GM19395 (cell line): ENCODE measurements around the gene SMIM11.
"Not testable (repeated sequence)": the region's sequence is repeated elsewhere in the genome, so short reads cannot be mapped to it uniquely, and the experiment has no call there.

Source experiments
- ATAC-seq: cut with Tn5 transposase; IDR thresholded peaks from one replicate; pipeline ENCODE4 v1.9.1; 2021; ENCODE audit warnings: mild to moderate bottlenecking, moderate library complexity; ENCODE audit not compliant: unreplicated experiment

SMIM11 gene

GRCh38 chr21:34354836-34355235, 20.5 kb upstream of the SMIM11 start:
- no peak for ATAC-seq

DNA sequence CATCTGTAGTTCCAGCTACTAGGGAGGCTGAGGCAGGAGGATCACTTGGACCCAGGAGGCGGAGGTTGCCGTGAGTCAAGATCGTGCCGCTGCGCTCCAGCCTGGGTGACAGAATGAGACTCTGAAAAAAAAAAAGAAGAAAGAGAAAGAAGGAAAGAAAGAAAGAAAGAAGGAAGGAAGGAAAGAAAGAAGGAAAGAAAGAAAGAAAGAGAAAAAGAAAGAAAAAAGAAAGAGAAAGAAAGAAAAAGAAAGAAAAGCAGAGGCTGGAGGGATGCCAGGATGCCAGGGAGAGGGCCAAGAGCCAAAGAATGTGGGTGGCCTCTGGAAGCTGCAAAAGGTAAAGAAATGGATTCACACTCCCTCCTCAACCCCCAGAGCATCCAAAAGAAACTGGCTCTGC, 19.7 kb upstream of the SMIM11 start:
- no peak for ATAC-seq

- ATAC-seq, result no peak
These were observed 17.4 kb upstream of the SMIM11 start for GRCh38 chr21:34357889-34358288.

- no peak for ATAC-seq
These were observed 16.4 kb upstream of the SMIM11 start for GRCh38 chr21:34358866-34359265.

- ATAC-seq, result no peak
These were observed 14.6 kb upstream of the SMIM11 start for GRCh38 chr21:34360488-34361241.

DNA sequence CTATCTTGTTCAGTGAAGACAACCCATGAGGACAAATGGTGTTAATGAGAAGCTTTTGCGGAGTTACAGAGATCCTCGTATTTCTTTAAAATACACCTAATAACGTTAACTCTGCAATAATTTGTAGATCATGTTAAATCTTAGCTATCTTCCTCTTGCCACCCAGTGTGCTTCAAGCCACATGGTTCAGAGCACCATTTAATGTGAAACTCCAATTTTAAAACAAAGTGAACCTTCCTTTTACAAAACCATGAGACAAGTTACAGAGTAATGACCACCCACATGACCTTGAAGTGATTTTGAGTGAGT, 13.2 kb upstream of the SMIM11 start:
- peak; percentile 27 for ATAC-seq

GRCh38 chr21:34362670-34363069, 12.6 kb upstream of the SMIM11 start:
- ATAC-seq, result no peak

DNA sequence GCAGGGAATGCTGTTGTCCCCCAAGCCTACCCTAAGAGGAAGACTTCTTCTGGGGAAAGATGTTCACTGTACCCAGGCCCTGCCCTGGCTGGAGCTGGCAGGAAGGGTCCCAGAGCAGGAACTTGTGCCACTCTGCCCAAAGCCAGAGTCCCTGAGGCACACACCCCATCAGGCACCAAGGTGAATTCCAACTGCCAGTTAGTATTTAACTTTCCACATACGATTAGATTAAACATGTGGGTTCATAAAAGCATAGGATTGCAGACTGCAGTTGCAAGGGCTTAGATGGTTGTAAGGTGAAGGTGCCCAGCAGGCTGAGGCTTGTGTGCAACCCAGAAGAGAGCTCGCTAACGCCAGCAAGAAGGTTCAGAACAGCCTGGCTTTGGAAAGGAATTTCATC, 11.6 kb upstream of the SMIM11 start, which contains the start of gene KCNE2:
Gene KCNE2, plus strand, starts transcription at position 274 of the 400 bp plus-strand sequence. CDS start 6,473 bp downstream, outside the sequence.
- ATAC-seq, result no peak

DNA sequence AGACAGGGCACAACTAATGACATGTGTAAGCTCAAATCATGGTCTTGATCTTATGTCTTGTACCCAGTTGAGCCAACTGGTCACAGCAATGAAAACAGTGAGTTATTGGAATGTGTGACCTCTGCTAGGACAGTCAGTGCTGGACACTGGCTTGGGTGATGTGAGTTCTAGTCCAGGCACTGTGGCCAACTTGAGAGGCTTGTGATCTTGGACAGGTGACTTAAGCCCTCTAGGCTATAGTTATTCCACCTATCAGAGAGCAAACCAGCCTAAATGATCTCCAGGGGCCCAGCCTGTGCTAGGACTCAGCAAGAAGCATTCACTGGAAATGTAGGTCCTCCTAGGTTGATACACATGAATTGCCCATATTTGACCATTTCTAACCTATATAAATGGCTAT, 10.4 kb upstream of the SMIM11 start:
- no peak for ATAC-seq

DNA sequence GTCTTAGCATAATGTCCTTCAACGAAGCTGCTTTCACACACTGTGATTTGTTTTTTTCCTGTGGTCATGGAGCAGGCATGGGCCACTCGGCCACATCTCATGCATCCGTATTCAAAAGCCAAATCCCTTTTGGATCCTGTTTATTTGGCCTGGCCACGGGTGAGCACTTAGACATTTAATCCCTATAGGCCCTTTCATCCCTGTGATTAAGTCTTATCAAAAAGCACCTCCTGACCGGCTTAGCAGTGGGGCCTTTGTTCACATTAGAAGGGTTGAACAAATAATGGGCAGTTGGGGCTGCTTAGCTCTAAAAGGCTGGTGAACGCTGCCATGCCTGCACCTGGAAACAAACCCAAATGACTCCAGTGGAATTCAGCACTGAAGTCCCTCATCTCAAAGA, 9.5 kb upstream of the SMIM11 start:
- ATAC-seq, result no peak

DNA sequence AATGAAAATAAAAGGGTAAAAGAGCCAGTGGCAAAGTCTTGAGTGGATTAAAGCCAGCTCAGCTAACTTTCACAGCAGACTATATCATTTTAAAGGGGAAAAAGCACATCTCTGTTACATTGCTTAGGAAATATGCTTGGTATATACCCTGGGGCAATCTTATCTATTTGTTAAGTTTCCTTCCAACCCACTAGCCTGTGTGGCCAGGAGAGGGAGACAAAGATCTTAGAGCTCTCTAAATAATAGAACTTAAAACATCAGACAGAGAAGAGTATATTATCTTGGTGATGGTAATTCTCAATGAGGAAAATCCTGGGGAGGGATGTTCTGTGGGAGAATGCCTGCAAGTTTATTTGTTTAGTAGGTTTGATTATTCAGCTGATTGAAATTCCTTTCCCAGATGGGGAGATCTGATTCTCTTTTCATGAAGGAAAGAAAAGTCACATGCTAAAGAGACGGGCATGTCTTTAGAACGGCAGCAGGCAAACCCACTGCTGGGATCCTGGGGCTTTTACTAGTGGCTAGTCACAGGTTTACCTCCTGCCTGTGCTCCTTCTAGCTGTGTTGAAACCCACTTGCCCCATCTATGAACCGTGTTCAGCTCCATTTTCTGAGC, 7.9 kb upstream of the SMIM11 start:
- ATAC-seq, result no peak

DNA sequence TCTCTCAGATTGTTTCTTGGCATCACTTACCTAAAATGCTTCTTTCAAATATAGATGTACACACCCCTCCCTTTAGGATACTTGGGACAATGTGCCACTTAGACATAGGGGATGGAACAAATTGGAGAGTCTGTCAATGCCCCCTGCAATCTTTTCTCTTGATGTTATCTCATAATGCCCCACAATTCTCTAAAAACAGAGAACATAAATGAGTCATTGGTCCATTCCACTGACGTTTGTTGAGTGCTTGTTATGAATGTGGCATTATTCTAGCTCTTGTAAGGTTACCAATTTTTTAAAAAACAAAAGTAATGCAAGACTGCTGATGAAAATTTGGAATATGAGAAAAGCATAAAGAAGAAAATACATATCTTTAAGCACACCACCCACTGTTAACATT, 5.6 kb upstream of the SMIM11 start:
- no peak for ATAC-seq

- no peak for ATAC-seq
These were observed 3.0 kb upstream of the SMIM11 start for GRCh38 chr21:34372321-34372720.

GRCh38 chr21:34374462-34374861, 845 bp upstream of the SMIM11 start:
- ATAC-seq, result not testable (repeated sequence)

DNA sequence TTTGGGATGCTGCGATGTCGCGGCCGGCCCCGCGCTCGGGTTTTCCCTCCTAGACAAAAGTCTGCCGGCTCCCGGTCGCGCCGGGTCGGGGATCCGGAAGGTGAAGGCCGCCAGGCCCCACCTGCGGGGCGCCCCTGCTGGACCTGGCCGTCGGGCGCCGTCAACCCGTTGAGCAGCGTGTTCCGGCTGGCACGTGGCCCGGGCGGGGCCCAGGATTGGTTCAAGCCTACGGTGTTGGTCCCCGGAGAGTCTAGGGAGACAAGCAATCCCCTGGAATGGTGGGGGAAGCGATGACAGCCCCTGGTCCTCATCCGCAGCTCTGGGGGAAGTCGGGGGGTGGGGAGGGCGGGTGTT, 289 bp downstream of the SMIM11 start:
- peak; percentile 79 for ATAC-seq

DNA sequence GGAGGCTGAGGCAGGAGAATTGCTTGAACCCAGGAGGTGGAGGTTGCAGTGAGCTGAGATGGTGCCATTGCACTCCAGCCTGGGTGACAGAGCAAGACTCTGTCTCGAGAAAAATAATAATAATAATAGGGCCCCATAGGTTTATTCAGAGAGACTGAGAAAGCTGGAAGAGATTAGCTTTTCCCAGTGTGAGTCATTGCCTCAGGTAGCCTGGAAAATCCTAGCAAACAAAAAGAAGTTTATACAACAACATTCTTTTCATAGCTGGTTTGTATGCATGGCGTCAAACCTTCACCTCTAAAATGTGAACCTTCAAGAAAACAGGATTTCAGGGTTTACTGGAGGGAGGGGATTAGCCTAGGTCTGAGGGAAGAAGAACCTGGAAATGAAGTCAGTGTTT, 7.8 kb downstream of the SMIM11 start:
- not testable (repeated sequence) for ATAC-seq

DNA sequence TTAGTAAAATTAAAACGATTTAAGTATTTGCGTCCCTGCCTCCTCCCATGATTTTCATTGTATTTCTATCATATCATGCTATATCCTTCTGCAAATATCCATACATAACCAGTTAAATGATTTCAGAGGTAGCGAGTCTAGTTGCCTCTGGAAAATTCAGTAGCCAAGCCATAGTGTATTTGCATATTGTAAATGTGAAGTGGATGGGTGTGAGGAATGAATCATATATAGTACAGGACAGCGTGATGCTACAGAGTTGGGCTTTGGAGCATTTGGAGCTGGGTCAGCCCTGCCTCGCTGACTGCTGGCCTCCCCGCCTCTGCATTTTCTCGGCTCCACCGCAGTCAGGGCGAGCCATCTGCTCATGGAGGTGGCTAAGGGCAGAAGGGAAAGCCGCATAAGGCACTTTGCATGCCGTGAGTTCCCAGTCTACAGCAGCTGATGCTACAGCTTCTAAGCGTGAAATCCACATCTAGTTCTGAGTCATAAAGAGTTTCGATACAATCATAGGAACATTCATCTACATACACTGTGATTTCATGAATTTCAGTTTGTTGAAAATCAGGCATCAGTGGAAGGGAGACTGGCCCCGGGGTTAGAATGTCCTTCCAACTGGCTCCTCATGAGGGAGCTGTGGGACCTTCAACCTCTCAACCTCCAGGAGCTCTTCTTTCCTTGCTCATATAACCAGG, 8.6 kb downstream of the SMIM11 start:
- ATAC-seq, result peak; percentile 82

GRCh38 chr21:34400522-34400921, 25.2 kb downstream of the SMIM11 start:
- not testable (repeated sequence) for ATAC-seq

DNA sequence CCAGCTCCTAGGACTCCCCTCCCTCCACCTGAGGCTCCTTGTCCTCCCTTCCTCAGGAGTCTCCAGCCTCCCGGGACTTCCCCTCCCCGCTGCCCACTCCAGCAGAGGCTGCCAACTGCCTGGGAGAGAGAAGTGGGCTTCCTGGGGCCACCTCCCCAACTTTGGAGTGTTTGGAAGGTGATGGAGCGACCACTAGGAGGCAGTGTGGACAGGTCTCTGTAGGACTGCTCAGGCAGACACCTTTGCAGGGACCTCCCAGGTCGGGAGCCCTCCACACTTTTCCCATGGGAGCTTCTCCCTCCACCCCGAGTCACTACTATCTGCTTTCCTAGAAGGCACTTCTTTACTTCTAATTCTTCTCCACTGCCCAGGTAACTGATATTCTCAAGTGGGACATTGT, 29.4 kb downstream of the SMIM11 start:
- not testable (repeated sequence) for ATAC-seq

GRCh38 chr21:34405686-34406085, 30.4 kb downstream of the SMIM11 start:
- ATAC-seq, result not testable (repeated sequence)

DNA sequence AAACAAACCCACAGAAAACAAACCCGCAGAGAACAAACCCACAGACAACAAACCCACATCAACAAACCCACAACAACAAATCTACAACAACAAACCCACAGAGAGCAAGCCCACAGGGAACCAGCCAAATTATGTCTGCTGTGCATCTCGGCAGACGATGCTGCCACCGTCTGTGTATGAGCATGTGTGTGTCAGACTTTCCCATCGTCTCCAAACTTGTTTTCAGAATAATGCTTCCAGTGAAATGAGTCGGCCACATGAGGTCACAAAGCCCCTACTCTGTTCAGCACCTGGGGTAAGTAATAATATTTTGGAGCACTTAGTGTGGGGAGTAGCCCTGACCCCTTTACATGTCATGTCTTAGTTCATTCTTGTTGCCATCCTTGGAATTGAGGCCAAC, 30.8 kb downstream of the SMIM11 start:
- not testable (repeated sequence) for ATAC-seq

DNA sequence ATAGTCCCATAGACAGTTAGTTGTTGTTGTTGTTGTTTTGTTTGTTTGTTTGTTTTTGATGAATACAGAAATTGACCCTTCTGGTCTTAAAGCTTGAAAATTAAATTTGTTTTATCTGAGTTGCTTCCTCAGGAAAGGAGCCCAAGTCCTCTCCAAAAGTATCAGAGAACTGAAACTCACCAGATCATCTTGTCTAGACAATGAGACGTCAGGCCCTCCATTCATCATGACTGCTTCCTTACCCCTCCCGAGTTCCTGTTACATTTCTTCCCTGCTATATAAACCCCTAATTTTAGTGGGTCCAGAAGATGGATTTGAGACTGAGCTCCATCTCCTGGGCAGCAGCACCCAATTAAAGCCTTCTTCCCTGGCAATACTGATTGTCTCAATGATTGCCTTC, 31.4 kb downstream of the SMIM11 start:
- ATAC-seq, result not testable (repeated sequence)
